Measurements from ENCODE around the gene NUP153.

DNA sequence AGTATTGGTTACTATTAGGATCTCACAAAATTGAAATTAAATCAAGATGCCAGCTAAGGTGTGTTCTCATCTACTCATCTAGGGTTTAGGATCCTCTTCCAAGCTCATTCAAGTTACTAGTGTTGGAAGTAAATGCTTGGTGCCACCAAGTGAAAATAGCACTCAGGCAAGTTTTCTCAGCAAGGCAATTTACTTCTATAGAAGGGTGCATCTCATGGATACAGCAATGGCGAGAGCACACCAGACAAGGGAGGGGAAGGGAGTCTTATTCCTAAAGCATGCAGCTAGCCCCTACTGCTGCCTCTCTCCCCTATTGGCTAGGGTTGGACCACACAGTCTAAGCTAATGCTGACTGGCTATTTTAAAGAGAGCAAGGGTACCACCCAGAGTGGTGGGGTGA lies 129.7 kb downstream of the NUP153 start:
- TF ChIP-seq, protein P1, sequence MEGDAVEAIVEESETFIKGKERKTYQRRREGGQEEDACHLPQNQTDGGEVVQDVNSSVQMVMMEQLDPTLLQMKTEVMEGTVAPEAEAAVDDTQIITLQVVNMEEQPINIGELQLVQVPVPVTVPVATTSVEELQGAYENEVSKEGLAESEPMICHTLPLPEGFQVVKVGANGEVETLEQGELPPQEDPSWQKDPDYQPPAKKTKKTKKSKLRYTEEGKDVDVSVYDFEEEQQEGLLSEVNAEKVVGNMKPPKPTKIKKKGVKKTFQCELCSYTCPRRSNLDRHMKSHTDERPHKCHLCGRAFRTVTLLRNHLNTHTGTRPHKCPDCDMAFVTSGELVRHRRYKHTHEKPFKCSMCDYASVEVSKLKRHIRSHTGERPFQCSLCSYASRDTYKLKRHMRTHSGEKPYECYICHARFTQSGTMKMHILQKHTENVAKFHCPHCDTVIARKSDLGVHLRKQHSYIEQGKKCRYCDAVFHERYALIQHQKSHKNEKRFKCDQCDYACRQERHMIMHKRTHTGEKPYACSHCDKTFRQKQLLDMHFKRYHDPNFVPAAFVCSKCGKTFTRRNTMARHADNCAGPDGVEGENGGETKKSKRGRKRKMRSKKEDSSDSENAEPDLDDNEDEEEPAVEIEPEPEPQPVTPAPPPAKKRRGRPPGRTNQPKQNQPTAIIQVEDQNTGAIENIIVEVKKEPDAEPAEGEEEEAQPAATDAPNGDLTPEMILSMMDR (conservative IDR thresholded peaks at IDR 0.05): no peak
- TF ChIP-seq ZFX (IDR thresholded peaks at IDR 0.05): no peak

Measured in C4-2B (cell line).